Ishikawa (cell line): ENCODE data around the gene PLPP7.

Source experiments
- CEBPB ChIP-seq: IDR thresholded peaks from 2 replicates; pipeline ENCODE4 v1.6.1; 2012
- CREB1 ChIP-seq: IDR thresholded peaks from 2 replicates; pipeline ENCODE4 v1.6.1; 2012; ENCODE audit warnings: low read depth
- EGR1 ChIP-seq: IDR thresholded peaks from 2 replicates; pipeline ENCODE4 v1.6.1; 2012
- EP300 ChIP-seq: IDR thresholded peaks from 2 replicates; pipeline ENCODE4 v1.6.1; 2012; ENCODE audit warnings: borderline replicate concordance
- FOXM1 ChIP-seq: IDR thresholded peaks from 2 replicates; pipeline ENCODE4 v1.6.1; 2012; ENCODE audit warnings: low read depth, borderline replicate concordance
- MAX ChIP-seq: IDR thresholded peaks from 2 replicates; pipeline ENCODE4 v1.6.1; 2012
- NFIC ChIP-seq: IDR thresholded peaks from 2 replicates; pipeline ENCODE4 v1.6.1; 2012
- RAD21 ChIP-seq: IDR thresholded peaks from 2 replicates; pipeline ENCODE4 v1.6.1; 2012; ENCODE audit warnings: low read depth
- TAF1 ChIP-seq: IDR thresholded peaks from 2 replicates; pipeline ENCODE4 v1.6.1; 2012; ENCODE audit warnings: low read depth, mild to moderate bottlenecking
- TCF12 ChIP-seq: IDR thresholded peaks from 2 replicates; pipeline ENCODE4 v1.6.1; 2012; ENCODE audit warnings: low read depth
- TEAD4 ChIP-seq: IDR thresholded peaks from 2 replicates; pipeline ENCODE4 v1.6.1; 2012
- YY1 ChIP-seq: IDR thresholded peaks from 2 replicates; pipeline ENCODE4 v1.6.1; 2012; ENCODE audit warnings: low read depth
- ZBTB7A ChIP-seq: IDR thresholded peaks from 2 replicates; pipeline ENCODE4 v1.6.1; 2012; ENCODE audit warnings: low read depth
- TF ChIP-seq, protein P1 (sequence below): IDR thresholded peaks from 2 replicates; pipeline ENCODE4 v1.6.1; 2012; ENCODE audit warnings: low read depth, mild to moderate bottlenecking
- TF ChIP-seq, protein P2 (sequence below): IDR thresholded peaks from 2 replicates; pipeline ENCODE4 v1.6.1; 2012

PLPP7 gene

GRCh38 chr9:131290036-131290766 is 678 bp downstream of the PLPP7 start:
- TF ChIP-seq, protein P1, sequence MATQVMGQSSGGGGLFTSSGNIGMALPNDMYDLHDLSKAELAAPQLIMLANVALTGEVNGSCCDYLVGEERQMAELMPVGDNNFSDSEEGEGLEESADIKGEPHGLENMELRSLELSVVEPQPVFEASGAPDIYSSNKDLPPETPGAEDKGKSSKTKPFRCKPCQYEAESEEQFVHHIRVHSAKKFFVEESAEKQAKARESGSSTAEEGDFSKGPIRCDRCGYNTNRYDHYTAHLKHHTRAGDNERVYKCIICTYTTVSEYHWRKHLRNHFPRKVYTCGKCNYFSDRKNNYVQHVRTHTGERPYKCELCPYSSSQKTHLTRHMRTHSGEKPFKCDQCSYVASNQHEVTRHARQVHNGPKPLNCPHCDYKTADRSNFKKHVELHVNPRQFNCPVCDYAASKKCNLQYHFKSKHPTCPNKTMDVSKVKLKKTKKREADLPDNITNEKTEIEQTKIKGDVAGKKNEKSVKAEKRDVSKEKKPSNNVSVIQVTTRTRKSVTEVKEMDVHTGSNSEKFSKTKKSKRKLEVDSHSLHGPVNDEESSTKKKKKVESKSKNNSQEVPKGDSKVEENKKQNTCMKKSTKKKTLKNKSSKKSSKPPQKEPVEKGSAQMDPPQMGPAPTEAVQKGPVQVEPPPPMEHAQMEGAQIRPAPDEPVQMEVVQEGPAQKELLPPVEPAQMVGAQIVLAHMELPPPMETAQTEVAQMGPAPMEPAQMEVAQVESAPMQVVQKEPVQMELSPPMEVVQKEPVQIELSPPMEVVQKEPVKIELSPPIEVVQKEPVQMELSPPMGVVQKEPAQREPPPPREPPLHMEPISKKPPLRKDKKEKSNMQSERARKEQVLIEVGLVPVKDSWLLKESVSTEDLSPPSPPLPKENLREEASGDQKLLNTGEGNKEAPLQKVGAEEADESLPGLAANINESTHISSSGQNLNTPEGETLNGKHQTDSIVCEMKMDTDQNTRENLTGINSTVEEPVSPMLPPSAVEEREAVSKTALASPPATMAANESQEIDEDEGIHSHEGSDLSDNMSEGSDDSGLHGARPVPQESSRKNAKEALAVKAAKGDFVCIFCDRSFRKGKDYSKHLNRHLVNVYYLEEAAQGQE, result no peak
- no peak for TF ChIP-seq EGR1
- TF ChIP-seq FOXM1, result no peak
- TF ChIP-seq TAF1, result no peak
- TF ChIP-seq CREB1, result no peak
- no peak for TF ChIP-seq EP300

- no peak for TF ChIP-seq YY1
- no peak for TF ChIP-seq RAD21
- TF ChIP-seq, protein P1, result no peak
- no peak for TF ChIP-seq CREB1
- TF ChIP-seq FOXM1, result no peak
- no peak for TF ChIP-seq ZBTB7A
- TF ChIP-seq EP300, result no peak
- TF ChIP-seq EGR1, result no peak
- TF ChIP-seq TAF1, result no peak
- no peak for TF ChIP-seq TCF12
- TF ChIP-seq, protein P2, sequence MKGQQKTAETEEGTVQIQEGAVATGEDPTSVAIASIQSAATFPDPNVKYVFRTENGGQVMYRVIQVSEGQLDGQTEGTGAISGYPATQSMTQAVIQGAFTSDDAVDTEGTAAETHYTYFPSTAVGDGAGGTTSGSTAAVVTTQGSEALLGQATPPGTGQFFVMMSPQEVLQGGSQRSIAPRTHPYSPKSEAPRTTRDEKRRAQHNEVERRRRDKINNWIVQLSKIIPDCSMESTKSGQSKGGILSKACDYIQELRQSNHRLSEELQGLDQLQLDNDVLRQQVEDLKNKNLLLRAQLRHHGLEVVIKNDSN, result no peak
- TF ChIP-seq TEAD4, result no peak
Observed at GRCh38 chr9:131290767-131291370, 1.3 kb downstream of the PLPP7 start.

- TF ChIP-seq EP300, result no peak
- no peak for TF ChIP-seq YY1
- no peak for TF ChIP-seq TEAD4
- TF ChIP-seq NFIC, result no peak
- no peak for TF ChIP-seq FOXM1
- TF ChIP-seq, protein P2, result no peak
- no peak for TF ChIP-seq EGR1
- TF ChIP-seq, protein P1, result no peak
- TF ChIP-seq TCF12, result no peak
- no peak for TF ChIP-seq CEBPB
- no peak for TF ChIP-seq TAF1
- no peak for TF ChIP-seq RAD21
- TF ChIP-seq CREB1, result no peak
- TF ChIP-seq MAX, result no peak
- no peak for TF ChIP-seq ZBTB7A
Observed at GRCh38 chr9:131291795-131292315, 2.3 kb downstream of the PLPP7 start.

DNA sequence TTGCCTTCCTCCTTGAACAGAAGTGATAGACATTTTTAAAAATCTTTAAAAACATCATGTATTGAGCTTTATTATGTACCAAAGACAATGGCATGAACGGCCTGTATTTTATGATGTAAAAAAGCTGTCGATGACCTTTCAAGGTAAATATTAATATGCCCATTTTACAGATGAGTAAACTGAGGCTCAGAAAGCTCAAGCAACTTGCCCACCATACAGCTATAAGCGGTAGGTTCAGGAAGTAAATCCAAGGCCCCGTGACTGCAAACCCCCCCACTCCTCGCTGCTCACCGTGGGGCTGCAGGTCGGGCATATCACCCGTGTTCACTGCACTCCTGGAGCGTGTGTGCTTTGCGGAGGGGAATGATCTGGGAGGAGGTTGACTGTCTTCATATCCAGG is 3.4 kb downstream of the PLPP7 start:
- TF ChIP-seq NFIC, result no peak
- TF ChIP-seq CEBPB, result no peak
- no peak for TF ChIP-seq YY1
- TF ChIP-seq TEAD4, result no peak
- TF ChIP-seq, protein P1, result no peak
- no peak for TF ChIP-seq TCF12
- no peak for TF ChIP-seq RAD21
- TF ChIP-seq EGR1, result no peak
- TF ChIP-seq MAX, result no peak
- no peak for TF ChIP-seq FOXM1
- TF ChIP-seq EP300, result no peak
- TF ChIP-seq, protein P2, result no peak
